ENCODE data around the gene FAM43A. TPM values are rescaled to one million over a fixed set of nuclear protein-coding genes. Genes with fewer than 3 reads are reported as not detected.

Gene FAM43A
- total and polyA plus RNA-seq, 2 of the 4 experiments (the other 2 are of a cell fraction) = 3.0 to 11.5 TPM

DNA sequence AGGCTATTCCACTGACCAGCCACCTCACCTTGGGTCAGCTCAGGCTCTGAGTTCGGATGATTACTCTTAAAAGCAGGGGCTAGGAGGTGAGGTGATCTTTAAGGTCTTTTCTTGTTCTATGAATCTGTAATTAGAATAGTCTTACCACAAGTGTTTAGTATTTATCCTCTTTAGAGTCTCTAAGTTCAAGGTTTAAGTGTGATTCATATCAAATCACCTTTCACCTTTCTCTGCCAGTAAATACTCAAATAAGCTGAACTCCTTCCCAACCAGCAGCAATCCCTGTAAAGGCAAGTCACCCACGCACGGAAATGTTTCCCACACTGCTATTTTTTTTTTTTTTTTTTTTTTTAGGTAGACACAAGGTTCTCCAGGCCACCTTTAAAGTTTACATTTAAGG, 37.9 kb upstream of the FAM43A start:
- no peak overlapping the region for H2BK20ac ChIP-seq (ENCODE audit: low read depth, low read length)
- no peaks in the 10 kb centered on the region for H3K9me1 ChIP-seq (ENCODE audit: insufficient read depth, low read length)
- no peak overlapping the region for H4K8ac ChIP-seq (ENCODE audit: low read depth in 2 of 2, low read length in 2 of 2)
- no TSS peak for BruUV-seq (replicated peaks)
- DNase-seq (no peak), ATAC-seq (ENCODE audit: low read depth) (no peak)
- intact Hi-C loops (cut with micrococcal nuclease) = no loop called here
- H3K27ac ChIP-seq (ENCODE audit: insufficient read depth, low read length) = no peak overlapping the region
- no peak overlapping the region for H3K14ac ChIP-seq (replicated peaks; ENCODE audit: low read depth, low read length)
- no peaks in the 10 kb centered on the region for H3K9me3 ChIP-seq (ENCODE audit: control insufficient read depth, insufficient read depth, low read length)
- no peak overlapping the region for H2BK15ac ChIP-seq (ENCODE audit: low read depth, low read length)
- H2BK120ac ChIP-seq (ENCODE audit: low read depth, low read length) = no peak overlapping the region
- peaks cover 40% of the 10 kb centered on the region for H3K36me3 ChIP-seq (ENCODE audit: control insufficient read depth, insufficient read depth, low read length)
- H3K79me1 ChIP-seq (ENCODE audit: low read depth in 1 of 2, low read length in 2 of 2) = no peaks in the 10 kb centered on the region; a peak in 3 of 4 replicates
- ChIA-PET CTCF (no interaction called here), POLR2A (ENCODE audit: unreplicated experiment) (no interaction called here)
- no peak overlapping the region for H3K9ac ChIP-seq (ENCODE audit: low read depth, low read length)
- no peak overlapping the region for H3K4ac ChIP-seq (ENCODE audit: low read depth, low read length)
- in situ Hi-C loops (cut with MboI; ENCODE audit: low sequenced_read_pairs) = no loop called here
- H3K23ac ChIP-seq (ENCODE audit: low read depth, low read length) = no peak overlapping the region
- H2AFZ ChIP-seq (replicated peaks; ENCODE audit: low read length, poor library complexity) = no peak overlapping the region
- no CpG with 5 or more reads among the region's 3 CpGs for WGBS, 2 experiments (ENCODE audit: extremely low coverage in 2 of 2, insufficient read length in 1 of 2)
- no peak overlapping the region for H2AK9ac ChIP-seq (replicated peaks; ENCODE audit: low read depth, low read length, poor library complexity)
- no peak overlapping the region for H2AK5ac ChIP-seq (ENCODE audit: low read depth, low read length)
- no peak overlapping the region for H4K5ac ChIP-seq (ENCODE audit: low read depth, low read length)
- TF ChIP-seq MAFK (IDR thresholded peaks at IDR 0.05; ENCODE audit: low read depth, low read length) (no peak), RAD21 (IDR thresholded peaks at IDR 0.05; ENCODE audit: low read length) (no peak), FOS (IDR thresholded peaks at IDR 0.05; ENCODE audit: low read depth, low read length) (no peak), NFE2L2 (IDR thresholded peaks at IDR 0.05; ENCODE audit: low read depth, low read length) (no peak), SMC3 (IDR thresholded peaks at IDR 0.05; ENCODE audit: low read depth, low read length) (no peak), MAZ (IDR thresholded peaks at IDR 0.05; ENCODE audit: borderline replicate concordance, low read depth, low read length) (no peak), CEBPB (IDR thresholded peaks at IDR 0.05; ENCODE audit: low read depth, low read length) (no peak), MXI1 (IDR thresholded peaks at IDR 0.05; ENCODE audit: borderline replicate concordance, low read depth, low read length) (no peak), POLR2A (IDR thresholded peaks at IDR 0.05; ENCODE audit: low read depth, low read length) (no peak), BHLHE40 (IDR thresholded peaks at IDR 0.05; ENCODE audit: low read depth, low read length) (no peak), RCOR1 (IDR thresholded peaks at IDR 0.05; ENCODE audit: insufficient replicate concordance, low read length) (no peak)
- TF ChIP-seq, protein P1, sequence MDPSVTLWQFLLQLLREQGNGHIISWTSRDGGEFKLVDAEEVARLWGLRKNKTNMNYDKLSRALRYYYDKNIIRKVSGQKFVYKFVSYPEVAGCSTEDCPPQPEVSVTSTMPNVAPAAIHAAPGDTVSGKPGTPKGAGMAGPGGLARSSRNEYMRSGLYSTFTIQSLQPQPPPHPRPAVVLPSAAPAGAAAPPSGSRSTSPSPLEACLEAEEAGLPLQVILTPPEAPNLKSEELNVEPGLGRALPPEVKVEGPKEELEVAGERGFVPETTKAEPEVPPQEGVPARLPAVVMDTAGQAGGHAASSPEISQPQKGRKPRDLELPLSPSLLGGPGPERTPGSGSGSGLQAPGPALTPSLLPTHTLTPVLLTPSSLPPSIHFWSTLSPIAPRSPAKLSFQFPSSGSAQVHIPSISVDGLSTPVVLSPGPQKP (IDR thresholded peaks at IDR 0.05; ENCODE audit: borderline replicate concordance, low read depth, low read length) = no peak
- H2BK5ac ChIP-seq (ENCODE audit: low read depth, low read length, poor library complexity, severe bottlenecking) = no peak overlapping the region
- H3K4me2 ChIP-seq (ENCODE audit: low read depth, low read length) = no peak overlapping the region
- dilution Hi-C loops (cut with HindIII; ENCODE audit: low sequenced_read_pairs, unreplicated experiment) = no loop called here
- H3K18ac ChIP-seq (ENCODE audit: low read depth, low read length) = no peak overlapping the region
- H3K27me3 ChIP-seq (ENCODE audit: control insufficient read depth, insufficient read depth, low read length) = no peaks in the 10 kb centered on the region
- no peak overlapping the region for H3K56ac ChIP-seq (ENCODE audit: extremely low read depth, insufficient read depth, low read length)
- no peaks in the 10 kb centered on the region for H3K4me1 ChIP-seq (ENCODE audit: control insufficient read depth, insufficient read depth, low read length)
- no peak overlapping the region for H3K4me3 ChIP-seq (ENCODE audit: insufficient read depth, low read depth, low read length)
- H4K91ac ChIP-seq (ENCODE audit: insufficient read depth, low read depth, low read length) = no peak overlapping the region
- no peaks in the 10 kb centered on the region for H4K20me1 ChIP-seq (ENCODE audit: insufficient read depth, low read length)

All from IMR-90 (cell line).